Activated effector memory CD4-positive, alpha-beta T cell treated with anti-CD3 and anti-CD28 coated beads, Interleukin-2, amount 50 U/mL, for 16 hours (primary cell): ENCODE results near the gene HYI.
"Not testable (repeated sequence)": the region's sequence is repeated elsewhere in the genome, so short reads cannot be mapped to it uniquely, and the experiment has no call there.

ENCODE experiments used
- DNase-seq: peaks from one replicate; pipeline ENCODE4 v3.0.0-alpha.2; 2020

Gene HYI

DNA sequence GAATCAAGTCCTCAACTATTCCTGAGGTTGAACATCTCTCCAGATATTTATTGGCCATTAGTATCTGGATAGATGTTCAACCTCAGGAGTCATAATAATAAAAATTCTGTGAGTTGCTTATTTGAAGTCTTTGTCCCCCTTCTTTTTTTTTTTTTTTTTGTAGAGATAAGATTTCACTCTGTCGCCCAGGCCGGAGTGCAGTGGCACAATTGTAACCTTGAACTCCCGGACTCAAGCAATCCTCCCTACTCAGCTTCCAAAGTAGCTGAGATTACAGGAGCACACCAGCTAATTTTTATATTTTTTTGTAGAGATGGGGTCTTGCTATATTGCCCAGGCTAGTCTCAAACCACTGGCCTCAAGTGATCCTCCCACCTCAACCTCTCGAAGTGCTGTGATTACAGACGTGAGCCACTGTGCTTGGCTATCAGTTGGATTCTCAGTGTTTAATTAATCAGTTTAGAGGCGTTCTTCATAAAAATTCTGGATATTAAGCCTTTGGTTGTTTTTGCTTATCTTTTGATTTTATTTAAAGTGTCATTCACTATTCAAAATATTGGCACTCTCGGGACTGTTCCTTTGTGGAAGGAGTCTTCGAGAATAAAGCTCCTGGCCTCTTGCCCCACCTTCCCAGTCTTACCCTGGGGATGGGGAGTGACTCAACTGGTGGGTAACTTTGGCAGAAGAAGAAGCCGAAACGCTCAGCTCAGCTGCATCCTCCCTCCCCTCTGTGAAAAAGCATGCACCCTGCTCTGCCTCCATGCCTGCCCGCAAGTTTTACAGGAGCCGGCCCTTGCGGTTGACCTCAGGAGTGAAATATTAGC lies 11.2 kb upstream of the HYI start:
- no peak for DNase-seq

DNA sequence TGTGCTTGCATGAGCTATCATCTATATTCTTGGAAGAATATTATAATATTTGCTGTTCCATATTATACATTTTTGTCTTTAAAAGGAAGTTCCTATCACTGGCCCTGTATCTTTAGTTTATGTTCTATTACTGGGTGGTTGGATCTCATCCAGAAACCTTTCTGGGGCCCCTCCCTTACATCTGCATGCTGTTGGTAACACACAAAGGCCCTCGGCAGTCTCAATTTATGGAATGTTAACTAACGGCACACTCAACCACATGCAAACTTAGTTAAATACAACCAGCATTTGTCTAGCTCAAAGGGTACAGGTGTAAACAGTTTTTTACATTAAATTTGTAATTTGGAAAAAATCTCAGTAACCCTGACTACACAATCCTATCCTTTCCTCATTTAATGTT lies 9.7 kb upstream of the HYI start:
- no peak for DNase-seq

DNA sequence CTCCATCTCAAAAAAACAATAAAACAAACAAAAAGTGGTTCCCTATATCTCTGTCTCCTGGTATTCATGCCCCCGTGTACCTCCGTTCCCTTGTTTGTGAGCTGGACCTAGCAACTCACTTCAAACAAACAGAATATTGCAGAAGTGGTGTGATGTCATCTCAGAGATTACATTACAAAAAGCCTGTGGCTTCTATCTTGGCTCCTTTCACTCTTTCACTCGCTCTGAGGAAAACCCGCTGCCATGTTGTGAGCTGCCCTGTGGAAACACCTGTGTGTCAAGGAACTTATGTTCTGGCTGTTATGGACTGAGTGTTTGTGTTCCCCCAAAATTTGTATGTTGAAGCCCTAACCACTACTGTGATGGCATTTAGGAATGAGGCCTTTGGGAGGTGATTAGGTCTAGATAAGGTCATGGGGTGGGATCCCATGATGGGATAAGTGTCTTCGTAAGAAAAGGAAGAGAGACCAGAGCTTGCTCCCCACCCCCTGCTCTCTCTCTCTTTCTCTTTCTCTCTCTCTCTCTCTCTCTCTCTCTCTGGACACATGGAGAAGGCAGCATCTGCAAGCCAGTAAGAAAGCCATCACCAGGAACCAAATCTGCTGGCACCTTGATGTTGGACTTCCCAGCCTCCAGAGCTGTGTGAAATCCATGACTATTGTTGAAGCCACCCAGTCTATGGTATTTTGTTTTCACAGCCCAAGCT lies 7.4 kb upstream of the HYI start:
- no peak for DNase-seq

DNA sequence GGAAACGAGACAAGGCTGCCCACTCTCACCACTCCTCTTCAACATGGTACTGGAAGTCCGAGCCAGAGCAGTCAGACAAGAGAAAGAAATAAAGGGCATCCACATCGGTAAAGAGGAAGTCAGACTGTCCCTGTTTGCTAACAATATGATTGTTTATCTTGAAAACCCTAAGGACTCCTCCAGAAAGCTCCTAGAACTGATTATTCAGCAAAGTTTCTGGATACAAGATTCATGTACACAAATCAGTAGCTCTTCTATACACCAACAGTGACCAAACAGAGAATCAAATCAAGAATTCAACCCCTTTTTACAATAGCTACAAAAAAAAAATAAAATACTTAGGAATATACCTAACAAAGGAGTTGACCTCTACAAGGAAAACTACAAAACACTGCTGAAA lies 4.6 kb upstream of the HYI start:
- DNase-seq = not testable (repeated sequence)

DNA sequence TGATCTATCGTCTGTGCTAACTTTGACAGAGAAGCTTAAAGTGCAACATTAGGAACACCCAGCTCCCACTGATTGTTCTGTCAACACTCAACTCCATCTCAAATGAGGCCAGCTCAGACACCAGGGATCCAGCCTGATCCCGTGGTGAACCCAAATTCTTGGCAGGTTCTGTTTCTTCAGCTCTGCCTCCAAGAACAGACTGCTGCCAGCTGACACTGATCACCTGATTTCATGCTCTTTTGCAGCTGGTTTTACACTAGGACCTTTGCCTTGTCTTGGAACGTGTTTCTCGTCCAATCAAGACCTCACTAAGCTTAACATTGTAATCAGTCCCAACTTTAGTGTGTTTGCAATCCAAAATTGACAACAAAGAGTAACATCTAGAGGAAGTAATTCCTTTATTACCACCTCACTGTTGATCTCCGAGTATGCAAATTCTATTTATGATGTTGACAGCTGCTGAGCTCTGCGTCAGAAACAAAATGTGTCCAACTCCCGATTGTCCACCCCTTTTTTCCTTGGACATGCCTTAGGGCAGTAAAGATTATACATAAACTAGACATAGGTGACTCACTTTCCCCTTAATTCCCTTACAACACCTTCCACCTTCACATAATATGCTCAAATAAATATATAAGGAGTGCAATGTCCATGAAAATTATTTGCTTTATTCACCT lies 1.6 kb upstream of the HYI start:
- no peak for DNase-seq

DNA sequence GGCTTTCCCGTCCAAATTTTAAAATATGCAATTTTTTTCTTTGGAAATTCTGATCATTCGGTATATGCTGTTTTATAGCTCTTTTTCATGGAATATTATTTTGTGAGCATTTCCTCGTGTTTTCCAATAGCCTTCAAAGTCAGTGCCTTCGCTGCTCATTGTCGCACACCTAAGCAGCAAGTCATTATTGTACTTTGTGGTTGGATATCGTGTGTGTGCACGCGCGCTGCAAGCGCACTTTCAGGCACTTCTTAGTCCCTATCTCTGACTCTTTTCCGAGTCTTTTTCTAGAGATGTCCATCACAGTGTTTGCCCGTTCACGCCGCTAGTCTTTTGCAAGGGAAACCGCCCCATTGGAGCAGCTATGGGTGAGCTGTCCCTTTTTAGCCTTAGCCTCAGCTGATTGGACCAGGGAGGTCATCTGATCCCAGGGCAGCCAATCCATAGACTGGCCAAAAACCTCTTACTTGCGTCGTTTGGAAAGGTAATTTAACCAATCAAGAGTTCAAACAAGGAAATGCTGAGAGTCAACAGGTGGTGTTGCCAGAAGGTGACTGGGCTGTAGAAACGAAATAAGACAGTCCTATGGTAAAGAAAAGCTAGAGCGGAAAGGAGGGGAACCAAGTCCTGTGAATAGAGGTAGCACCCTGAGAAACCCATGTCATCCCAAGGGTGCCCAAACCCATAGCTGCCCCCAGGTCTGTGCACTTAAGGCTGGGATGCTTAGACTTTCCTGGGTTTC lies 710 bp upstream of the HYI start:
- DNase-seq = peak; percentile 83

DNA sequence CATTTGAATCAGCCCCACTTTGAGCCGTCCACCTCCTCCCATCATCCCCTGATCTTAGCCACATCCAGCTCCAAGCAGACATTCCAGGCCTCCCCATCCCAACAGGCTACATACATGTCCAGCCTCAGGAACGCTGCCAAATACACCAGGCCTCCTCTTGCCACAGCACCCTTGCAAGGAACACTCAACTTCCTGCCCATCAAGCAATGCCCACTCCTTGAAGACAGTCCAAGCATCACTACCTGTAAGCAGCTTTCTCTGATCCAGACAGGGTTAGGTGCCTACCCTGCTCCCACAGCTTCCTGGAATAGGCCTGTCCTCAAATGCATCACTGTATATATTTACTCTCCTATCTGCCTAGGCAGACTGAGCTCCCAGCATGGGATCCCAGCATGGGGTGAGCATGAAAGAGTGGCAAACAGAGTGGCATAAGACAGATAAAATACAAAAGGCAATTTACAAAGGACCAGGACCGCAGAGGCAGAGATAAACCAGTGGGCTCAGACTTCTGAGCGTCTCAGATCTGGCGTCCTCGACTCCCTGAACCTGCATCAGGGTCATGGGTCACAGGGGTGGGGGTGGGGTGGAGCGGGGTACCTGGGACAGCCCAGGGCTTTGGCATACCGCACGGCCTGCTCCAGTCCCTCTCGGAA lies 816 bp downstream of the HYI start:
- no peak for DNase-seq

DNA sequence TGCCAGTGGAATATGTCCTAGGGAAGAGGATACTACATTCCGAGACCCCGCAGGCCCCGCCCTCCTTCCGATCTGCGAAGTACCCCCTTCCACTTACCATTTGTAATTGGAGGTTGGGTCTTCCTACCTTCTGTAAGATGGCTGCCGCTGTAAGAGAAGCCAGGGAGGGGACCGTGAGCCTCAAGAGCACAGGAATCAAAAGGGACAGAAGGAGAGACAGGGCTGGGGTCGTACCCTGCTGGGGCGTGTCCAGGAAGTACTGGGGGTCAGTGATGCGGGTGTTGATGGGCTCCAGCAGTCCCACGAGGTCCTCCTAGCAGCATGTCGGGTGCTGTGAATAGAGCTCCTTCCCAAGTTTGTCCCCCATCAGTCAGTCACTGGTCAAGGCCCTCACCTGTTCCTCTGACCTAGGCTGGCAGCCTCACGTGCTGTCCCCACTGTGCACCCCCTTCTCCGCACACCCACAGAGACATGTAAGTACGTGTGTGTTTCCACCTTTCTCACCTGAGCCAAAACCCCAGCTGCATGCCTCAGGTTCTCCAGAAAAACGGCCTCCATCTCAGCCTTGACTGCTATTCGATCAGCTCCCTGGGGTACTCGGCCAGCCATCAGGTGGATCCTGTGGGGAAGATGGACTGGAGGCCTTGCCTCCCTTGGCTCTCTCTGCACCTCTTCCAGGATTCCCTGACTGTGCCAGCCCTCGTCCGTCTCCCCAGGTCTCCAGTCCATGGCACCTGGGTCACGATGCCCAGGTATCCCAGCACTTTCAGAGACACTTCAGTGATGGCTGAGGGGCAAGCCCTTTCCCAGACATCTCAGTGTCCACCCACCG lies 1.8 kb downstream of the HYI start:
- DNase-seq = no peak

DNA sequence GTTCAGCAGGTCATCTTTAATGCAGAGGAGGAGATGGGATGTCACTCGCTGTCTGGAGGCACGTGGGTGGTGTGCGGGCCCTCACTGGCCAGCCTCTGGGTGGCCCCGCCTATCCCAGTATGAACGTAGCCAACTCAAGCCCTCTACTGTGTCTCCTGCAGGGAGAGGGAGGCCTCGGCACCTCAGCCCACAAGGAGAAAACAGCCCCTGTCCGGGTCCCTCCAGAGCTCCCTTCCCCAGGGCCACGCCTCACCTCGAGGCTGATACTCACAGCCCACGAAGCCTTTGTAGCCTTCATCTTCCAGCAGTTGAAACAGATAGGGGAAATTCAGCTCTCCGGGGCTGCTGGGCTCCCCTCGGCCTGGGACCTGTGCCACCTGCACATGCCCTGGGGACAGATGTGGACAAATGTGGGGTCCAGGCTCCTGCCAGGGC lies 2.6 kb downstream of the HYI start:
- DNase-seq = no peak

DNA sequence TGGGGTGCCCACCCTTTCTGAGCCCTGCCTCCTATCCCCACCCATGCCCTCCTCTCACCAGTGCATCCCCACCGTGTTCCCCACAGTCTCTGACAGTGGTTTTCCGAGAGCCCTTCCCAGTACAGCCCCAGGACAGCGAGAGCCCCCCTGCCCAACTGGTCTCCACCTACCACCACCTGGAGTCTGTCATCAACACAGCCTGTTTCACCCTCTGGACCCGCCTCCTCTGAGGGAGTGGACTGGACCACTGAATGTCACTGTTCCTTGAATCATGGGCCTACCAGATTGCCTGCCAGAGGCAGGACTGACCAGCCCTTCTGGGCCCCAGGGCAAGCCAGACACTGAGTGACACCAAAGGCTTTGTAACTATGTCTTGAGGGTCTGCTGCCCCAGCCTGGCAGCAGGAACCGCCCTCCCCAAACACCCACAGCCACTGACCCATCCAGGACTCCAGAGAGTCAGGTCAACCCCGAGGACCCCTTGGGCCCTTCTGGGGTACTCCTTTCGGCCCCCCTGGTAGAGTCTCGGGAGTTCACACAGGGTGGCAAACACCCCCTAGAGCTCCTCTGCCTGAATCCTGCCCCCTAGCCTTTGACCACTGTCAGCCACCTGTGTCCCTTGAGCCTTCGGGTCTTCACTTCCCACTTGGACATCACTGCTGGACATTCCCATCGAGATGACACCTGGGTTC lies 3.3 kb downstream of the HYI start:
- DNase-seq = no peak

DNA sequence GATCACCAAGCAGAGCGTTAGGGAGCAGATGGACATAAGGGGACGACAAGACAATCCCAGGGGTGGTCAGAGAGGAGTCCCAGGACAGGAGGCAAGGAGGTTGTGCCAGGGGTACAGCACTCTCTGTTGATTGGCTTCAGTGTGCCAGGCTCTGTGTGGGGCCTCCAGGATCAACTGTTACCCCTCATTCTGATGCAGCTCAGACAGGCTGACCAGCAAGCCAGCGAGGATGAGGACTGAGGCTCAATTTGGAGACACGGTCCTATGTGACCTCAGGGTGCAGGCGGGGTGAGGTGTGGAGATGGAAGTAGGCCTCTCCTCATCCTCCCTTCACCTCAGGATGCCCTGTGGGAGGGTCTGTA lies 4.0 kb downstream of the HYI start:
- peak; percentile 30 for DNase-seq

DNA sequence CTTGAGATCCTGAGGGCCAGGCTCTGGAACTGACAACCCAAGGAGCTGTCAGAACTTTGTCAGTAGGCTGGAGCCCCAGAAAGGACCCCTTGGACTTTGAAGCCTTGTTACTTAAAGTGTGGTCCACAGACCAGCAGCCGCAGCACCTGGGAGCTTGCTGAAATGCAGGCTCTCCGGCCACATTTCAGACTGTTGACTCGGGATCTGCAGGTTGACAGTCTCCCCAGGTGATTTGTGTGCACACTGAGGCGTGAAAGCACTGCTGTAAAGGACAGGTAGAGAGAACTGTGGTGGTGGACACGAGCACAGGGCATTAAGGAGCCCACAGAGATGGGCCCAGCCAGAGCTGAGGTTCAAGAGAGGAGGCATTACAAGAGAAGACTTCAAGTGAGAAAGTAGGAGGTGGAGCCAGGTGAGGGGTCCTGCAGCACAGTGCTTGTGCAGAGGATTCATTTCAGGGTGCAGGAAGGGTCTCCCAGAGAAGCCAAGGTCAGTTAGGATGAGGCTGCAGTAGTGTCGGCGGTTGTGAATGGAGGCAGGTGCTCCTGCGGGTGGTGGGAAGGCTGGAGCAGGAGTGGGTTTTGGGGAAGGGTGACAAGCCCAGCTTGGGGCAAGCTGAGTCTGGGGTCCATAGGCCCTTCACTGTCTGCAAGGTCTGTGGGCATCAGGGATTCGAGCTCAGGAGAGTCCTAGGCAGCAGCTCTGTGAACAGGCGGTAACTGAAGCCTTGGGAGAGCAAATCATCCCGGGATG lies 4.6 kb downstream of the HYI start:
- peak; percentile 58 for DNase-seq

DNA sequence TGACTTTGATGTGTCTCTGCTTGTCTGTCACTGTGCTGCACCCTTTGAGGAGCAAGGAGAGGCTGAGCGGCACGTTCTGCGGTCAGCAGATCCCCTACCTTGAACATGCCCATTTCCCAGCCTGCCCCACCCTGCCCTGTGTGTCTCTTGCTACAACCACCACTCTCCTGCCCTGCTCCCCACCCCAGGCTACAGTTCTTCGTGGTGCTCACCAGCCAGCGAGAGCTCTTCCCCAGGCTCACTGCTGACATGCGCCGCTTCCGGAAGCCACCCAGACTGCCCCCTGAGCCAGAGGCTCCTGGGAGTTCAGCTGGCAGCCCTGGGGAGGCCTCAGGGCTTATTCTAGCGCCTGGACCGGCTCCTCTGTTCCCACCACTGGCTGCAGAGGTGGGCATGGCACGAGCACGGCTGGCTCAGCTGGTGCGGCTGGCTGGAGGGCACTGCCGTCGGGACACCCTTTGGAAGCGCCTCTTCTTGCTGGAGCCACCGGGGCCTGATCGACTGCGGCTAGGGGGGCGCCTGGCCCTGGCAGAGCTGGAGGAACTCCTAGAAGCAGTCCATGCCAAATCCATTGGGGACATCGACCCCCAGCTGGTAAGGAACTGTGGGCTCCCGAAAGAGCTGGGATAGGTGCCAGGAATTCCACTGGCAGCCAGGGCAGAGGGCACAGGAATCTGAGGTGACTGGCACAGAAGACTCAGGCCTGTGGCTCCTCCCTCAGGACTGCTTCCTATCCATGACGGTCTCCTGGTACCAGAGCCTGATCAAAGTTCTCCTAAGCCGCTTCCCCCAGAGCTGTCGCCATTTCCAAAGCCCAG lies 5.6 kb downstream of the HYI start:
- DNase-seq = peak; percentile 47

DNA sequence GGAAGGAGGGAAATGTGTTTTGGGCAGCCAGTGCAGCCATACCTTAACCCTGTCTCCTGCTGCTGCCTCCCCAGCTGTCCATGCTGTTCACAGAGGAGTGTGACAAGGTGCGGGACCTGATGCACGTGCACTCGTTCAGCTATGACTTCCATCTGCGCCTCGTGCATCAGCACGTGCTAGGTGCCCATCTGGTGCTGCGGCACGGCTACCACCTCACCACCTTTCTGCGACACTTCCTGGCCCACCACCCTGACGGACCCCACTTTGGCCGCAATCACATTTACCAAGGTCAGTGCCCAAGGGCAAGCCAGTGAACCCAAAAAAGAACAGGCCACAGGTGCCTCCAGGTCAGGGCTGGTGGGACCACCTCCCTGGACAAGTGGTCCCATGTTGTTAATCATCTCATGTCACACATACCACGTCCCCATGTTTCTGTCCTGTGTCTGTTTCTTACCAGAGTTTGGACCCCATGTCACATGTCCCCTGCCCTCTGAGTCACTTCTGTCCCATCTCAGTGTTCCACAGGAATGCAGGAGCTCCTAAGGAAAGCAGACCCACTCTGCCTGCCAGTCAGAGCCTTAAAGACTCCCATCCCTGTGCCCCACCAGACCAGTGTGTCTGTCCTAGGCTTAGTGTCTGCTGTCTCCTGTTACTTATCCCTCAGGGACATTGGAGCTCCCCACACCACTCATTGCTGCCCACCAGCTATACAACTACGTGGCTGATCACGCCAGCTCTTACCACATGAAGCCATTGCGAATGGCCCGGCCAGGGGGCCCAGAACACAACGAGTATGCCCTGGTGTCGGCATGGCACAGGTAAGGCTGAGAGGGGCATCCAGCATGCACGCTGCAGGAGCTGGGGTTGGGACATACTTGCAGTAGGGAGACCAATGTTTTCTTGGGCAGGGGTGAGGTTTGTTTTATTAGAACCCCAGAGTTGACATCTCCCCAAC lies 6.6 kb downstream of the HYI start:
- DNase-seq = peak; percentile 58

DNA sequence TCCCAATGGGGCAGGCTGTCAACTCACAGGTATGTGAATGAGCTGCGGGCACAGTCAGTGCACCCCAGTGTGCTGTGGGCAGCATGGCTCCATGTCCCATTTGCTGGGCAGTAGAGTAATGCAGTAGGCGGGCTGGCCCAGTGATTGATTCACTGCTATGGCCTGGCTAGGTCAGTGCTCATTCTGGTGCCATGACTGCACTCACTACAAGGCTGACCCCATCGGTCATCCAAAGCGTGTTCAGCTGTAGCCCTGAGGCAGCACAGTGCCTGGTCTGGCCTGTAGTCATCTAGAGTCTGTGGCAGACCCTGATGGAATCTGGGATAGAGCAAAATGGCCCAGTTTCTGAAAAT lies 7.4 kb downstream of the HYI start:
- peak; percentile 44 for DNase-seq

DNA sequence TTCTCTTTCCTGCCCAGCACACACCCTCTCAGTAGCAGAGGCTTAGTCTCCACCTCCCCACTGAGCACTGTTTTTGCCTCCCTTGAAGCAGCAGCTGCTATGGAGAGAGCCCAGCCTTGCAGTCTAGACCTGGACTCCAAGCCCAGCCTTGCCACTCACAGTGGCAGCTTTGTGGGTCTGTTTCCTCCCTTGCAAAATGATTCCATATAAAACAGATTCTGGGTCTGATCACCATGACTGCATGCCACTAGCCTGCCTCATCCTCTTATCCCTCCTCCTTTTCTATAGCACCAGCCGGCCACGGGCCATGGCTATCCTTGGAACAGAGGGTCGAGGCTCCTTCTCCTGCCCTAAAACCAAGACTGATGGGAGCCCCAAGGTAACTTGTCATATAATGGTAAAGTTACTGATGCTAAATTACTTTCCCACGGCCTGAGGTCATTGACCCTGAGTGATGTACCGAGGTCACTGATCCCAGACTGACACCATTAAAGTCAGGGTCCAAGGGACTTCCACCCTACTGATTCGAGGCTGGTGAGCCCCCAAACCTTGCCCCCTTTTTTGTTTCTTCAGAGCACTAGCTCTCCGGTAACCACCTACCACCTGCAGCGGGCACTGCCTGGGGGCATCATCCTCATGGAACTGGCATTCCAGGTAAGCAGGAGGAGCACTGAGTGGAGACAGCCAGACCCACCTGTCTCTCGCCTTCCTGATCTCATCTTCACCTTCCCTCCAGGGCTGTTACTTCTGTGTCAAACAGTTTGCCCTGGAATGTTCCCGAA lies 7.9 kb downstream of the HYI start:
- peak; percentile 31 for DNase-seq

DNA sequence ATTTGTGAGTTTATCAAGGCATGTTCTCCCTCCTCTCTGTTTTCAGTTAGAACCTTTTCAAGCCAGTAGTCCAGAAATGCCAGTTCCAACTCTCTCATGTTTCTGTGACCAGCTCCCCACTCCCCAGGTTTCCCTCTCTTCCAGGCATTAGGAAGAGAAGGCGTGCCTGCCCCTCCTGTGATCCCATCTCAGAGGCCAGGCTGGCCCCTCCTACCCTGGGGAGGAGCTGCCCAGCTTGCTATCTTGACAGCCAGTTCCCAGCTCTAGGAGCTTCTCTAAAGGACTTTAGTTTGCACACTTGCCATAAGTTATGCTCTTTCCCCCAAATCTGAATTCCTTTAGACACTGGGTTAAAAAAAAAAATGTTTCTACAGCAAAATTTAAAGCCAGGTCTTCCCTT lies 8.9 kb downstream of the HYI start:
- no peak for DNase-seq
